ENCODE data around the gene CCDC201. TPM values are rescaled to one million over a fixed set of nuclear protein-coding genes. Genes with fewer than 3 reads are reported as not detected.
"Not testable (repeated sequence)": the region's sequence is repeated elsewhere in the genome, so short reads cannot be mapped to it uniquely, and the experiment has no call there.

CCDC201 gene
- total RNA-seq, 5 donors from 2014 or later (not counting 1 experiment from before 2014, with no cell fraction given), result not detected

DNA sequence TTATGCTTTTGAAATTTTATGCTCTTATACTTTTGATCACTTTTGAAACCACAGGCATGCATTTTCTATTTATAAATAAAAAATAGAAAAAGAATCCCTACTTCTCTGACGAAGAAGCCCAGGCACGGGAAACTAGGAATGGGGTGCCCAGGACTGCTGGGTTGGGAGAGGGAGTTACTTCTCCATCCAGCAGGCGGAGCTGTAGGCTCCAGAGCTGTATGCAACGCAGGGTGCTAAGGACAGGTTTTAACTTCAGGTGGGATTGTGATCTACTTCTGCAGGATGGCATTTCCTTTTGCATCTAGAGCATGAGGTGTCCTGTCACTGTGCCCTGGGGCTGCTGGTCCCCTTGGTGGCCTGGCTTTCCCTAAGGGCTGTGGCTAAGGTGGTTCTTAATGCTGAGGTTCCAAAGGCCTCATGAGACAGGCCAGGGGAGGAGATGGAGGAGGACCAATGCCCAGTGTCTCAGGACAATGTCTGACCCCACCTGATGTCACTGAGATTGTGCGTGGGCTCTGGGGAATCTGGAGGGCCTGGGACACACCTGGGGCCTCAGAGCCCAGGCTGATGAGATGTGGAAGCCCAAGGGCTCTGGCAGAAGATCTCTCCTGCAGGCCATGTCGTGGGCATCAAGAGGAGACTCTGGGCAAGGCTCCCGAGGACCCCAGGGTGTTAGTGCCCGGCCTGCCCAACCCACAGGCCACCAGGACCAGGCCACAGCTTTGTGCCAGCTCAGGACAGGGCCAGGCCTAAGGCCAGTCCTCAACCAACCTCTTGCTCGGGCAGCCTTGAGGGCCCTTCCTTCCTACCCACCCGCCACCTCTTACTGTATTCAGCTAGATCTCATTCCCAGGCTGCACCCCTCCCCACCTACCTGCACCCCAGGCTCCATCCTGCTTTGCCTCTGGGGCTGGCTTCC is 507 bp downstream of the CCDC201 start:
- H3K4me1 Mint-ChIP-seq, result no peaks in the 10 kb centered on the region
- ATAC-seq (replicated peaks in 1 of 4) (no peak), DNase-seq (no peak)
- no peaks in the 10 kb centered on the region for H3K36me3 Mint-ChIP-seq
- H3K27ac ChIP-seq (ENCODE audit: low read length), result no peak overlapping the region
- peaks cover 0 to 16% of the 10 kb centered on the region in 2 experiments for H3K27me3 ChIP-seq (replicated peaks in 1 of 2; ENCODE audit: control insufficient read depth in 2 of 2, extremely low read depth in 1 of 2, insufficient read depth in 2 of 2, low read length in 1 of 2)
- H3K36me3 ChIP-seq (ENCODE audit: control insufficient read depth in 2 of 2, extremely low read depth in 1 of 2, insufficient read depth in 1 of 2, low read length in 1 of 2), result no peaks in the 10 kb centered on the region
- H3K27me3 Mint-ChIP-seq, result peaks cover 3 to 17% of the 10 kb centered on the region in 2 donors
- CTCF ChIA-PET, result no interaction called here
- POLR2A ChIA-PET, result no interaction called here
- no peak overlapping the region for H3K27ac Mint-ChIP-seq
- H3K9me3 Mint-ChIP-seq, result peaks cover 0 to 3% (median 0%) of the 10 kb centered on the region in 3 donors
- no peak overlapping the region for H3K4me3 ChIP-seq (ENCODE audit: control insufficient read depth in 1 of 2, extremely low read depth in 1 of 2, low read length in 1 of 2)
- H3K4me3 Mint-ChIP-seq, result no peak overlapping the region
- 61% methylated on average over 10 of the region's 10 CpGs for WGBS (ENCODE audit: insufficient coverage)
- no peaks in the 10 kb centered on the region for H3K4me1 ChIP-seq (ENCODE audit: control insufficient read depth in 1 of 2, extremely low read depth in 1 of 2, insufficient read depth in 2 of 2, low read length in 2 of 2)
- H3K9me3 ChIP-seq, result no peaks in the 10 kb centered on the region

DNA sequence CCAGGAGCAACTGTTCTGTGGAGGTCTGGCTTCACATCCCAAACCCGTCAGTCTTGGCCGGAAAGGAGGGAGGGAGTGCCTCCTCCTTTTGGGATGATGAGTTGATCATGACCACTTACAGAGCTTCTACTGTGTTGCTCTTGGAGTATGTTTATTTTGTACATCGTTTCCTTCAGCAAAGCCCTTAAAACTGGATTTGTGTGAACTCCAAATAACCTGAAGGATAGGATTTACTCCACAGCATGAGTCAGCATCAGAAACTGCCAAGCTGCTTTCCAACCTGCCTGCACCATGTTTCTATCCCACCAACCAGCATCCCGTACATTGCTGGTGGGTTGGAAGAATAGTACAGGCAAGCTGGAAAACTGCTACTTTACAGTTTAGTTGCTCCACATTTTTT is 3.5 kb downstream of the CCDC201 start:
- Mint-ChIP-seq H3K27me3 (peaks cover 6 to 23% of the 10 kb centered on the region in 2 donors), H3K4me1 (no peaks in the 10 kb centered on the region), H3K27ac (no peak overlapping the region), H3K4me3 (no peak overlapping the region), H3K9me3 (no peaks in the 10 kb centered on the region), H3K36me3 (no peaks in the 10 kb centered on the region)
- H3K27ac ChIP-seq (ENCODE audit: low read length), result no peak overlapping the region
- H3K36me3 ChIP-seq (ENCODE audit: control insufficient read depth in 2 of 2, extremely low read depth in 1 of 2, insufficient read depth in 1 of 2, low read length in 1 of 2), result no peaks in the 10 kb centered on the region
- H3K4me1 ChIP-seq (ENCODE audit: control insufficient read depth in 1 of 2, extremely low read depth in 1 of 2, insufficient read depth in 2 of 2, low read length in 2 of 2), result no peaks in the 10 kb centered on the region
- WGBS (ENCODE audit: insufficient coverage), result no CpG with 5 or more reads among the region's 4 CpGs
- H3K27me3 ChIP-seq (replicated peaks in 1 of 2; ENCODE audit: control insufficient read depth in 2 of 2, extremely low read depth in 1 of 2, insufficient read depth in 2 of 2, low read length in 1 of 2), result peaks cover 0 to 21% of the 10 kb centered on the region in 2 experiments
- DNase-seq, result no peak
- CTCF ChIA-PET, result no interaction called here
- H3K4me3 ChIP-seq (ENCODE audit: control insufficient read depth in 1 of 2, extremely low read depth in 1 of 2, low read length in 1 of 2), result no peak overlapping the region
- no peaks in the 10 kb centered on the region for H3K9me3 ChIP-seq
- ATAC-seq (replicated peaks in 1 of 4), result no peak
- POLR2A ChIA-PET, result no interaction called here

DNA sequence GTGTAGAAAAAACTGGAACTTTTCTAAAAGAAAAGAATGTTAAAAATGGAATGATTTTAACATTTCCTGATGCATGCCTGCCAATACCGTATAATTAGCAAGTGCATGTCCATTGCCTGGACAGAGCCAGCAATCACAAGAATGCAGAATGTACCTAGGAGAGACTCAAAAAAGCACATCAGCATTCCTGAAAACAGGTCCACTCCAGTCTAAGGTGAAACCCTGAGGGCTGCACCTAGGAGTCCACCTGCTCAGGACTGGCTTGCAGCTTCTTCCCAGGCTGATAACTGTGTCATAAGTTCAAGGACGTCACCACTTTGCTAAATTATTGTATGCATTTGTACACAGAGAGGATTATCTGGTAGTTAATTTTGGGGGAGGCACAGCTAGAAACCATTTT is 5.4 kb downstream of the CCDC201 start:
- WGBS (ENCODE audit: insufficient coverage), result no CpG with 5 or more reads among the region's 2 CpGs
- ChIA-PET POLR2A (no interaction called here), CTCF (no interaction called here)
- Histone ChIP-seq H3K9me3 (no peaks in the 10 kb centered on the region), H3K4me3 (ENCODE audit: control insufficient read depth in 1 of 2, extremely low read depth in 1 of 2, low read length in 1 of 2) (no peak overlapping the region), H3K27me3 (replicated peaks in 1 of 2; ENCODE audit: control insufficient read depth in 2 of 2, extremely low read depth in 1 of 2, insufficient read depth in 2 of 2, low read length in 1 of 2) (peaks cover 0 to 29% of the 10 kb centered on the region in 2 experiments), H3K27ac (ENCODE audit: low read length) (no peak overlapping the region), H3K36me3 (ENCODE audit: control insufficient read depth in 2 of 2, extremely low read depth in 1 of 2, insufficient read depth in 1 of 2, low read length in 1 of 2) (no peaks in the 10 kb centered on the region), H3K4me1 (ENCODE audit: control insufficient read depth in 1 of 2, extremely low read depth in 1 of 2, insufficient read depth in 2 of 2, low read length in 2 of 2) (no peaks in the 10 kb centered on the region)
- Mint-ChIP-seq H3K36me3 (no peaks in the 10 kb centered on the region), H3K9me3 (no peaks in the 10 kb centered on the region), H3K4me3 (no peak overlapping the region), H3K27me3 (peaks cover 17 to 30% of the 10 kb centered on the region in 2 donors), H3K4me1 (no peaks in the 10 kb centered on the region), H3K27ac (no peak overlapping the region)
- no peak for DNase-seq
- no peak for ATAC-seq (replicated peaks in 1 of 4)

DNA sequence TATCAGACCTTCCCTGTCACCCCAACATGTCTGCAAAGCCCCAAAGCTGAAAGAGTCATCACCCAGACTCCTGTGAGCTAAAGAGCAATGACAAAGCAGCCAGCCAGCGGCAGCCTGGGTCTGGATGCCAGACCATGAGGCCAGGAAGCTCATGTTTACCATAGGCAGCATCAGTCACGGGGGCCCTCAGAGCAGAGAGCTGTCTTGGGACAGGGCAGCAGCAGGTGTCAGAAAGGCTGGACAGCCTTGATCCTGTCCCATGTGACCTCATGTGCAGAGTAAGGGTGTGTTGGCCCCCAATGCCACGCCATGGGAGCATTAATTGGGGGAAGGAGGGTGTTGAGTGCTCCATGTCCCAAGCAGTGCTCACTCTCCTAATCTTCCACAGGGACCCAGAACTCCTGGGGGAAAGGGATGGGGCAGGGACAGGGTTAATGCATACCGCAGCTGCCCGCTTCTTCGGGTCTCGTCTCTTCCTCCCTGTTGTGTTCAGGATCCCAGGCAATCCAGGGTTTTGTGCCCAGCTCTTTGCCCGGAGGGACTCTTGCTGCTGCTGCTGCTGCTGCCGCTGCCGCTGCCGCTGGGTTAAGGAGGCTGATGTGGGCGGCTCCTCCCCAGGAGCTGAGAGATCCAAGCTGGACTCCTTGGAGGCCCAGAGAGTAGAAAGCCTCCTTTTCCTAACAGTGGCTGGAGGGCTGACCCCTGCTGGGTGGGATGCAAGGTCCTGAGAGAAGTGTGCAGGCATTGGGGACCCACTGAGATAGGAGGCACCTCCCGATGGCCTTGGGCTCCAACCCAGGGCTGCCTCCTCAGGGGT is 7.1 kb downstream of the CCDC201 start:
- 83% methylated on average over 10 of the region's 13 CpGs for WGBS (ENCODE audit: insufficient coverage)
- Histone ChIP-seq H3K27ac (ENCODE audit: low read length) (no peak overlapping the region), H3K9me3 (no peaks in the 10 kb centered on the region), H3K27me3 (replicated peaks in 1 of 2; ENCODE audit: control insufficient read depth in 2 of 2, extremely low read depth in 1 of 2, insufficient read depth in 2 of 2, low read length in 1 of 2) (peaks cover 0 to 25% of the 10 kb centered on the region in 2 experiments), H3K4me1 (ENCODE audit: control insufficient read depth in 1 of 2, extremely low read depth in 1 of 2, insufficient read depth in 2 of 2, low read length in 2 of 2) (no peaks in the 10 kb centered on the region), H3K4me3 (ENCODE audit: control insufficient read depth in 1 of 2, extremely low read depth in 1 of 2, low read length in 1 of 2) (no peak overlapping the region), H3K36me3 (ENCODE audit: control insufficient read depth in 2 of 2, extremely low read depth in 1 of 2, insufficient read depth in 1 of 2, low read length in 1 of 2) (no peaks in the 10 kb centered on the region)
- Mint-ChIP-seq H3K4me3 (no peak overlapping the region), H3K9me3 (no peaks in the 10 kb centered on the region), H3K27ac (no peak overlapping the region), H3K27me3 (peaks cover 26 to 32% of the 10 kb centered on the region in 2 donors), H3K4me1 (no peaks in the 10 kb centered on the region), H3K36me3 (no peaks in the 10 kb centered on the region)
- POLR2A ChIA-PET, result no interaction called here
- no peak for ATAC-seq (replicated peaks in 1 of 4)
- DNase-seq, result no peak
- CTCF ChIA-PET, result no interaction called here

DNA sequence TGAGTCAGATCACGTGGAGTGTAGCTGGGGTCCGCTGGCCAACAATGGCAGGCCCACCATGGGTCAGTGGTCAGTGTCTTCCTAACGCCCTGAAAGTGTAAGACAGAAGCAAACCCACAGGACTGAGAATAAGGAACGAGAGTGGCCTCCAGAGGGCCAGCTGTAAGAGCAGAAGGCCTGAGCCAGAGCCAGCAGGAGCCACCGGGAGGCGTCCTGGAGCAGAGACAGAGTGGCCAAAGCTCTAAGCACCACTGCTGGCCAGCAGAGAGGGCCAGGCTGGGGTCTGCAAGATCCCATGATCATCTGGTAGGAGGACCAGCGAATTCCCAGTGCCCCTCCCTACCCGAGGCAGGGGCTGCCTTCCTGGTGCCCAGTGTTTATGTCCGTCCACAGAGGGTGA is 9.2 kb downstream of the CCDC201 start:
- no peaks in the 10 kb centered on the region for H3K9me3 ChIP-seq
- Mint-ChIP-seq H3K27me3 (peaks cover 34 to 37% of the 10 kb centered on the region in 2 donors), H3K9me3 (no peaks in the 10 kb centered on the region), H3K27ac (no peak overlapping the region), H3K4me3 (no peak overlapping the region), H3K36me3 (no peaks in the 10 kb centered on the region), H3K4me1 (no peaks in the 10 kb centered on the region)
- H3K27ac ChIP-seq (ENCODE audit: low read length), result no peak overlapping the region
- no peaks in the 10 kb centered on the region for H3K4me1 ChIP-seq (ENCODE audit: control insufficient read depth in 1 of 2, extremely low read depth in 1 of 2, insufficient read depth in 2 of 2, low read length in 2 of 2)
- 63% methylated on average over 8 of the region's 9 CpGs for WGBS (ENCODE audit: insufficient coverage)
- ChIA-PET CTCF (no interaction called here), POLR2A (no interaction called here)
- H3K36me3 ChIP-seq (ENCODE audit: control insufficient read depth in 2 of 2, extremely low read depth in 1 of 2, insufficient read depth in 1 of 2, low read length in 1 of 2), result no peaks in the 10 kb centered on the region
- peaks cover 0 to 28% of the 10 kb centered on the region in 2 experiments for H3K27me3 ChIP-seq (replicated peaks in 1 of 2; ENCODE audit: control insufficient read depth in 2 of 2, extremely low read depth in 1 of 2, insufficient read depth in 2 of 2, low read length in 1 of 2)
- H3K4me3 ChIP-seq (ENCODE audit: control insufficient read depth in 1 of 2, extremely low read depth in 1 of 2, low read length in 1 of 2), result no peak overlapping the region
- ATAC-seq (replicated peaks in 1 of 4) (no peak), DNase-seq (no peak)

DNA sequence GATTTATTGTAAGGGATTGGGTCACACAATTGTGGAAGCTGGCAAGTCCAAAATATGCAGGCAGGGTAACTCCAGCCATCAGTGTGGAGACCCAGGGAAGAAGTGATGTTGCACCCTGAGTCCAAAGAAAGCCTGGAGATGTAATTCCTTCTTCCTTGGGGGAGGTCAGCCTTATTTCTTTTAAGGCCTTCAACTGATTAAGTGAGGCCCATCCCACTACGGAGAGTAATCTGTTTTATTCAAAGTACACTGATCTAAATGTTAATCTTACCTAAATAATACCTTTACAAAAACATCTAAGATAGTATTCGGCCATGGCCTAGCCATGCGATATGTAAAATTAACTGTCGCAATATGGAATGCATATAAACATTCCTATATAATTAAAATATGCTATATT is 16.0 kb downstream of the CCDC201 start:
- Mint-ChIP-seq H3K27me3 (peaks cover 26 to 28% of the 10 kb centered on the region in 2 donors), H3K4me1 (peaks cover 0 to 10% (median 2%) of the 10 kb centered on the region in 3 donors)
- H3K9me3 Mint-ChIP-seq; H3K4me3 ChIP-seq (ENCODE audit: control insufficient read depth in 1 of 2, extremely low read depth in 1 of 2, low read length in 1 of 2); H3K36me3 ChIP-seq (ENCODE audit: control insufficient read depth in 2 of 2, extremely low read depth in 1 of 2, insufficient read depth in 1 of 2, low read length in 1 of 2); H3K27ac ChIP-seq (ENCODE audit: low read length); H3K36me3 Mint-ChIP-seq; H3K4me3 Mint-ChIP-seq; H3K27me3 ChIP-seq (replicated peaks in 1 of 2; ENCODE audit: control insufficient read depth in 2 of 2, extremely low read depth in 1 of 2, insufficient read depth in 2 of 2, low read length in 1 of 2); H3K9me3 ChIP-seq; POLR2A ChIA-PET; DNase-seq; ATAC-seq (replicated peaks in 1 of 4); H3K4me1 ChIP-seq (ENCODE audit: control insufficient read depth in 1 of 2, extremely low read depth in 1 of 2, insufficient read depth in 2 of 2, low read length in 2 of 2); CTCF ChIA-PET; H3K27ac Mint-ChIP-seq: not testable (repeated sequence)
- no CpG with 5 or more reads among the region's 4 CpGs for WGBS (ENCODE audit: insufficient coverage)

Measured in T-cell (primary cell).